HEK293 (cell line): Measurements from ENCODE around the gene CNIH3.

ENCODE experiments used
- CTCF ChIA-PET: fragments of 350-600 bp; formaldehyde crosslinking; extraction: SDS; loops from one replicate; lab custom pipeline; 2021; ENCODE audit warnings: antibody characterized with exemption; lab: Yijun Ruan, JAX
- POLR2A ChIA-PET: fragments of 300-600 bp; formaldehyde crosslinking; extraction: SDS; loops from one replicate; lab custom pipeline; 2020; ENCODE audit warnings: antibody characterized with exemption, inconsistent platforms; lab: Yijun Ruan, JAX
- H3K27ac ChIP-seq: fragments of 200-500 bp; sonication (Bioruptor generic); 2 replicates; pipeline ENCODE4 v1.5.1; 2014; ENCODE audit warnings: low read depth, low read length, control low read depth, inconsistent platforms; ENCODE audit errors: extremely low read depth
- H3K36me3 ChIP-seq, 2 experiments: fragments of 200-500 bp in 1 of 2; sonication (Bioruptor generic) in 1 of 2; 1 replicate in 1 of 2; 2 replicates in 1 of 2; pipeline ENCODE4 v1.5.1; 2014 to 2017; ENCODE audit warnings: inconsistent platforms in 2 of 2, low read length in 2 of 2; ENCODE audit not compliant: control insufficient read depth in 2 of 2, insufficient read depth in 1 of 2
- H3K4me1 ChIP-seq: fragments of 200-500 bp; sonication (Bioruptor generic); 2 replicates; pipeline ENCODE4 v1.5.1; 2014; ENCODE audit warnings: mild to moderate bottlenecking, low read length, inconsistent platforms; ENCODE audit not compliant: control insufficient read depth, insufficient read depth
- H3K4me3 ChIP-seq: 2 replicates; pipeline ENCODE4 v1.5.1; 2011; ENCODE audit warnings: low read depth, mild to moderate bottlenecking, control low read depth, low read length, moderate library complexity
- H3K9me3 ChIP-seq: fragments of 200-500 bp; sonication (Bioruptor generic); 2 replicates; pipeline ENCODE4 v1.5.1; 2014; ENCODE audit warnings: low read depth, low read length, inconsistent platforms; ENCODE audit not compliant: control insufficient read depth, insufficient read depth
- GLIS1 ChIP-seq: fragments of 450-650 bp; formaldehyde crosslinking; IDR thresholded peaks from 2 replicates; pipeline ENCODE4 v1.5.1; 2016; ENCODE audit warnings: missing biosample characterization, missing genetic modification characterization
- ZNF23 ChIP-seq: fragments of 450-650 bp; formaldehyde crosslinking; IDR thresholded peaks from 2 replicates; pipeline ENCODE4 v1.5.1; 2016; ENCODE audit warnings: missing biosample characterization, missing genetic modification characterization, borderline replicate concordance
- ZNF26 ChIP-seq: fragments of 450-650 bp; formaldehyde crosslinking; IDR thresholded peaks from 2 replicates; pipeline ENCODE4 v1.5.1; 2016; ENCODE audit warnings: missing biosample characterization, missing genetic modification characterization
- ZNF274 ChIP-seq, 2 experiments: fragments of 200-500 bp in 1 of 2; fragments of 450-650 bp in 1 of 2; sonication (Bioruptor generic) in 1 of 2; formaldehyde crosslinking in 1 of 2; IDR thresholded peaks; 2 replicates each; pipeline versions ENCODE4 v1.5.1 to v1.6.1; 2014 to 2016; ENCODE audit warnings: borderline replicate concordance in 1 of 2, inconsistent platforms in 1 of 2, low read length in 1 of 2, missing biosample characterization in 1 of 2, missing genetic modification characterization in 1 of 2
- ZNF350 ChIP-seq: fragments of 450-650 bp; formaldehyde crosslinking; IDR thresholded peaks from 2 replicates; pipeline ENCODE4 v1.5.0; 2017; ENCODE audit warnings: missing biosample characterization, mild to moderate bottlenecking, missing genetic modification characterization
- ZNF394 ChIP-seq: fragments of 450-650 bp; formaldehyde crosslinking; IDR thresholded peaks from 2 replicates; pipeline ENCODE4 v1.5.1; 2016; ENCODE audit warnings: missing biosample characterization, missing genetic modification characterization, mild to moderate bottlenecking, moderate library complexity, borderline replicate concordance
- ZNF423 ChIP-seq: fragments of 450-650 bp; formaldehyde crosslinking; IDR thresholded peaks from 2 replicates; pipeline ENCODE4 v1.5.1; 2016; ENCODE audit warnings: missing biosample characterization, missing genetic modification characterization
- ZNF433 ChIP-seq: fragments of 450-650 bp; formaldehyde crosslinking; IDR thresholded peaks from 2 replicates; pipeline ENCODE4 v1.5.1; 2016; ENCODE audit warnings: missing biosample characterization, missing genetic modification characterization, low read depth
- ZNF529 ChIP-seq: fragments of 450-650 bp; formaldehyde crosslinking; IDR thresholded peaks from 2 replicates; pipeline ENCODE4 v1.5.1; 2017; ENCODE audit warnings: missing genetic modification characterization, missing biosample characterization; ENCODE audit not compliant: insufficient replicate concordance
- ZNF585B ChIP-seq: fragments of 450-650 bp; formaldehyde crosslinking; IDR thresholded peaks from 2 replicates; pipeline ENCODE4 v1.5.1; 2016; ENCODE audit warnings: missing biosample characterization, missing genetic modification characterization
- ZSCAN16 ChIP-seq: fragments of 450-650 bp; formaldehyde crosslinking; IDR thresholded peaks from 2 replicates; pipeline ENCODE4 v1.5.1; 2016; ENCODE audit warnings: missing biosample characterization, missing genetic modification characterization
- ZXDB ChIP-seq: fragments of 450-650 bp; formaldehyde crosslinking; IDR thresholded peaks from 2 replicates; pipeline ENCODE4 v1.5.1; 2016; ENCODE audit warnings: missing biosample characterization, missing genetic modification characterization
- TF ChIP-seq, protein P1 (sequence below): fragments of 450-650 bp; formaldehyde crosslinking; IDR thresholded peaks from 2 replicates; pipeline ENCODE4 v1.5.0; 2017; ENCODE audit warnings: missing biosample characterization, missing genetic modification characterization, borderline replicate concordance
- TF ChIP-seq, protein P2 (sequence below): fragments of 450-650 bp; formaldehyde crosslinking; IDR thresholded peaks from 2 replicates; pipeline ENCODE4 v1.5.1; 2016; ENCODE audit warnings: missing biosample characterization, missing genetic modification characterization
- TF ChIP-seq, protein P3 (sequence below): fragments of 450-650 bp; formaldehyde crosslinking; IDR thresholded peaks from 2 replicates; pipeline ENCODE4 v1.5.1; 2016; ENCODE audit warnings: missing biosample characterization, missing genetic modification characterization, borderline replicate concordance

Gene CNIH3

GRCh38 chr1:224676551-224676950 is 60.4 kb downstream of the CNIH3 start:
- POLR2A ChIA-PET = no interaction called here
- Histone ChIP-seq H3K9me3 (no peaks in the 10 kb centered on the region), H3K36me3 (no peaks in the 10 kb centered on the region), H3K4me1 (no peaks in the 10 kb centered on the region; the same call in 1 of the 2 replicates), H3K4me3 (no peak overlapping the region), H3K27ac (no peak overlapping the region)
- no peak for TF ChIP-seq ZNF350 (tag by site-specific recombination)
- TF ChIP-seq GLIS1 (tag by site-specific recombination) = peak; percentile 27; the same call in 1 of the 2 replicates
- CTCF ChIA-PET = interaction anchor here (3.3 kb wide), 1 partner anchor 163 kb away, joined by 14 read pairs; no protein-coding TSS in a partner anchor

DNA sequence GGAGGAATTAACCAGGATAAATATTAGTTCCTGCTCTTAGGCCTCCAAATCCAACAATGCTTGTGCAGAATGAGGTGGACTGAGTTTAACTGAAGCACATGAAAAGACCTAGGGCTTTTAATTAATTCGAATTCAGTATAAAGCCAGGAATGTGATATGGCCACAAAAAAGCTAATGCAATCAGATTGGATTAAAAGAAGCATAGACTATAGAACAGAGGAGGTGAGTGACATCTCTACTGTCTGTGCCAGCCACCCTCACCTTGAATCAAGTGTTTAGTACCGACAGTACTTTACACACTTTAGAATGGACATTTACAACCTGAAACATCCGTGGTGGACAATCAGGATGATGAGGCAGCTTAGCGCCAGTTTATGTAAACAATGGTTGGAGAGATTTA is 62.1 kb downstream of the CNIH3 start:
- no peaks in the 10 kb centered on the region for H3K36me3 ChIP-seq
- H3K9me3 ChIP-seq = no peaks in the 10 kb centered on the region
- no peaks in the 10 kb centered on the region; the same call in 1 of the 2 replicates for H3K4me1 ChIP-seq
- no peak for TF ChIP-seq ZXDB (tag by site-specific recombination)
- TF ChIP-seq ZNF585B (tag by site-specific recombination) = no peak
- TF ChIP-seq ZNF529 (tag by site-specific recombination) = no peak
- TF ChIP-seq, protein P1, sequence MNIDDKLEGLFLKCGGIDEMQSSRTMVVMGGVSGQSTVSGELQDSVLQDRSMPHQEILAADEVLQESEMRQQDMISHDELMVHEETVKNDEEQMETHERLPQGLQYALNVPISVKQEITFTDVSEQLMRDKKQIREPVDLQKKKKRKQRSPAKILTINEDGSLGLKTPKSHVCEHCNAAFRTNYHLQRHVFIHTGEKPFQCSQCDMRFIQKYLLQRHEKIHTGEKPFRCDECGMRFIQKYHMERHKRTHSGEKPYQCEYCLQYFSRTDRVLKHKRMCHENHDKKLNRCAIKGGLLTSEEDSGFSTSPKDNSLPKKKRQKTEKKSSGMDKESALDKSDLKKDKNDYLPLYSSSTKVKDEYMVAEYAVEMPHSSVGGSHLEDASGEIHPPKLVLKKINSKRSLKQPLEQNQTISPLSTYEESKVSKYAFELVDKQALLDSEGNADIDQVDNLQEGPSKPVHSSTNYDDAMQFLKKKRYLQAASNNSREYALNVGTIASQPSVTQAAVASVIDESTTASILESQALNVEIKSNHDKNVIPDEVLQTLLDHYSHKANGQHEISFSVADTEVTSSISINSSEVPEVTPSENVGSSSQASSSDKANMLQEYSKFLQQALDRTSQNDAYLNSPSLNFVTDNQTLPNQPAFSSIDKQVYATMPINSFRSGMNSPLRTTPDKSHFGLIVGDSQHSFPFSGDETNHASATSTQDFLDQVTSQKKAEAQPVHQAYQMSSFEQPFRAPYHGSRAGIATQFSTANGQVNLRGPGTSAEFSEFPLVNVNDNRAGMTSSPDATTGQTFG (tag by site-specific recombination) = no peak
- no peak for TF ChIP-seq ZNF423
- TF ChIP-seq ZNF23 (tag by site-specific recombination) = no peak
- no peak for TF ChIP-seq ZSCAN16 (tag by site-specific recombination)
- TF ChIP-seq, protein P2, sequence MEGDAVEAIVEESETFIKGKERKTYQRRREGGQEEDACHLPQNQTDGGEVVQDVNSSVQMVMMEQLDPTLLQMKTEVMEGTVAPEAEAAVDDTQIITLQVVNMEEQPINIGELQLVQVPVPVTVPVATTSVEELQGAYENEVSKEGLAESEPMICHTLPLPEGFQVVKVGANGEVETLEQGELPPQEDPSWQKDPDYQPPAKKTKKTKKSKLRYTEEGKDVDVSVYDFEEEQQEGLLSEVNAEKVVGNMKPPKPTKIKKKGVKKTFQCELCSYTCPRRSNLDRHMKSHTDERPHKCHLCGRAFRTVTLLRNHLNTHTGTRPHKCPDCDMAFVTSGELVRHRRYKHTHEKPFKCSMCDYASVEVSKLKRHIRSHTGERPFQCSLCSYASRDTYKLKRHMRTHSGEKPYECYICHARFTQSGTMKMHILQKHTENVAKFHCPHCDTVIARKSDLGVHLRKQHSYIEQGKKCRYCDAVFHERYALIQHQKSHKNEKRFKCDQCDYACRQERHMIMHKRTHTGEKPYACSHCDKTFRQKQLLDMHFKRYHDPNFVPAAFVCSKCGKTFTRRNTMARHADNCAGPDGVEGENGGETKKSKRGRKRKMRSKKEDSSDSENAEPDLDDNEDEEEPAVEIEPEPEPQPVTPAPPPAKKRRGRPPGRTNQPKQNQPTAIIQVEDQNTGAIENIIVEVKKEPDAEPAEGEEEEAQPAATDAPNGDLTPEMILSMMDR (tag by site-specific recombination) = no peak
- no peak for TF ChIP-seq ZNF26 (tag by site-specific recombination)
- no peak for TF ChIP-seq ZNF394 (tag by site-specific recombination)
- TF ChIP-seq ZNF274 (IDR thresholded peaks at IDR 0.05; ENCODE audit: low read length) = no peak
- no peak for TF ChIP-seq ZNF274 (tag by site-specific recombination; IDR thresholded peaks at IDR 0.05; ENCODE audit: borderline replicate concordance)
- no peak for TF ChIP-seq ZNF433 (tag by site-specific recombination)
- TF ChIP-seq, protein P3, sequence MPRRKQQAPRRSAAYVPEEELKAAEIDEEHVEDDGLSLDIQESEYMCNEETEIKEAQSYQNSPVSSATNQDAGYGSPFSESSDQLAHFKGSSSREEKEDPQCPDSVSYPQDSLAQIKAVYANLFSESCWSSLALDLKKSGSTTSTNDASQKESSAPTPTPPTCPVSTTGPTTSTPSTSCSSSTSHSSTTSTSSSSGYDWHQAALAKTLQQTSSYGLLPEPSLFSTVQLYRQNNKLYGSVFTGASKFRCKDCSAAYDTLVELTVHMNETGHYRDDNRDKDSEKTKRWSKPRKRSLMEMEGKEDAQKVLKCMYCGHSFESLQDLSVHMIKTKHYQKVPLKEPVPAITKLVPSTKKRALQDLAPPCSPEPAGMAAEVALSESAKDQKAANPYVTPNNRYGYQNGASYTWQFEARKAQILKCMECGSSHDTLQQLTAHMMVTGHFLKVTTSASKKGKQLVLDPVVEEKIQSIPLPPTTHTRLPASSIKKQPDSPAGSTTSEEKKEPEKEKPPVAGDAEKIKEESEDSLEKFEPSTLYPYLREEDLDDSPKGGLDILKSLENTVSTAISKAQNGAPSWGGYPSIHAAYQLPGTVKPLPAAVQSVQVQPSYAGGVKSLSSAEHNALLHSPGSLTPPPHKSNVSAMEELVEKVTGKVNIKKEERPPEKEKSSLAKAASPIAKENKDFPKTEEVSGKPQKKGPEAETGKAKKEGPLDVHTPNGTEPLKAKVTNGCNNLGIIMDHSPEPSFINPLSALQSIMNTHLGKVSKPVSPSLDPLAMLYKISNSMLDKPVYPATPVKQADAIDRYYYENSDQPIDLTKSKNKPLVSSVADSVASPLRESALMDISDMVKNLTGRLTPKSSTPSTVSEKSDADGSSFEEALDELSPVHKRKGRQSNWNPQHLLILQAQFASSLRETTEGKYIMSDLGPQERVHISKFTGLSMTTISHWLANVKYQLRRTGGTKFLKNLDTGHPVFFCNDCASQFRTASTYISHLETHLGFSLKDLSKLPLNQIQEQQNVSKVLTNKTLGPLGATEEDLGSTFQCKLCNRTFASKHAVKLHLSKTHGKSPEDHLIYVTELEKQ (tag by site-specific recombination) = no peak
- TF ChIP-seq, all 188 proteins: peak for 0
- Histone ChIP-seq H3K4me3 (no peak overlapping the region), H3K27ac (no peak overlapping the region)
- ChIA-PET CTCF (interaction anchor here (1.0 to 3.3 kb wide), 7 partner anchors 8 to 245 kb away, joined by 3 to 14 read pairs (median 4); partner anchors contain the start of gene CNIH3), POLR2A (interaction anchor here (1.0 kb wide), 1 partner anchor 127 kb away, joined by 3 read pairs; no protein-coding TSS in a partner anchor)
